Measurements from ENCODE around the gene METTL8.

GRCh38 chr2:171320208-171320621 lies 113.6 kb downstream of the METTL8 start:
- TF ChIP-seq POLR2A (IDR thresholded peaks at IDR 0.05; ENCODE audit: insufficient read depth in 1 of 2, low read depth in 2 of 2, low read length in 2 of 2) (no peak), FOXA3 (CRISPR knock-in tag; IDR thresholded peaks at IDR 0.05) (no peak), ZNF776 (CRISPR knock-in tag; IDR thresholded peaks at IDR 0.05) (no peak), TAF15 (IDR thresholded peaks at IDR 0.05; ENCODE audit: low read depth, low read length, poor library complexity, severe bottlenecking) (no peak), RAD21 (CRISPR knock-in tag; IDR thresholded peaks at IDR 0.05) (no peak), ZFP41 (CRISPR knock-in tag; IDR thresholded peaks at IDR 0.05; ENCODE audit: borderline replicate concordance) (no peak), CTCF (CRISPR knock-in tag; IDR thresholded peaks at IDR 0.05) (no peak), ZNF432 (CRISPR knock-in tag; IDR thresholded peaks at IDR 0.05; ENCODE audit: borderline replicate concordance) (no peak)

Data from HepG2 (cell line).